H1 (cell line): ENCODE data around the gene NTRK1. TPM values are rescaled to one million over a fixed set of nuclear protein-coding genes. Genes with fewer than 3 reads are reported as not detected.

Source experiments
- CTCF ChIA-PET: fragments of 300-600 bp; sonication (Branson Sonifier 250); formaldehyde crosslinking; loops from one replicate; lab custom pipeline; 2021; ENCODE audit not compliant: partially characterized antibody; lab: Charles Lee
- POLR2A ChIA-PET: fragments of 300-600 bp; sonication (Branson Sonifier 250); formaldehyde crosslinking; loops from one replicate; lab custom pipeline; 2021; ENCODE audit warnings: inconsistent platforms; ENCODE audit not compliant: partially characterized antibody; lab: Charles Lee
- DNase-seq, 2 experiments: peaks; one replicate each; pipeline versions ENCODE4 v3.0.0 to v3.0.0-alpha.2; 2010 to 2022; ENCODE audit warnings: low spot score in 2 of 2, low read depth in 1 of 2, mixed read lengths in 1 of 2
- FAIRE-seq: peaks from 2 replicates; lab custom pipeline; 2011; peaks lifted over from hg19 to GRCh38; lab: Jason Lieb, UNC
- H2AFZ ChIP-seq: 2 replicates; pipeline ENCODE4 v1.8.1; 2012; ENCODE audit warnings: low read length, inconsistent platforms
- H2AK5ac ChIP-seq: 2 replicates; pipeline ENCODE4 v1.6.1; 2013; ENCODE audit warnings: low read depth, low read length
- H2BK120ac ChIP-seq: replicated peaks from 2 replicates; pipeline ENCODE3; 2013; ENCODE audit warnings: low read depth, low read length, inconsistent platforms
- H2BK12ac ChIP-seq: 2 replicates; pipeline ENCODE4 v1.6.1; 2013; ENCODE audit warnings: low read depth, low read length
- H2BK15ac ChIP-seq: 2 replicates; pipeline ENCODE4 v1.6.1; 2013; ENCODE audit warnings: low read length
- H2BK20ac ChIP-seq: 2 replicates; pipeline ENCODE4 v1.6.1; 2013; ENCODE audit warnings: low read length
- H2BK5ac ChIP-seq: 2 replicates; pipeline ENCODE4 v1.6.1; 2013; ENCODE audit warnings: low read depth, low read length
- H3K14ac ChIP-seq: 2 replicates; pipeline ENCODE4 v1.6.1; 2013; ENCODE audit warnings: inconsistent platforms; ENCODE audit not compliant: insufficient read length
- H3K18ac ChIP-seq: 2 replicates; pipeline ENCODE4 v1.6.1; 2013; ENCODE audit warnings: low read length; ENCODE audit errors: extremely low read depth
- H3K23ac ChIP-seq: 2 replicates; pipeline ENCODE4 v1.6.1; 2013; ENCODE audit warnings: inconsistent platforms; ENCODE audit not compliant: insufficient read length
- H3K23me2 ChIP-seq: 2 replicates; pipeline ENCODE4 v1.6.1; 2013; ENCODE audit warnings: low read depth, low read length
- H3K27ac ChIP-seq: 2 replicates; pipeline ENCODE4 v1.6.1; 2011; ENCODE audit warnings: low read depth, low read length, inconsistent platforms
- H3K27me3 ChIP-seq, 4 experiments: replicated peaks in 1 of 4; 1 replicate in 1 of 4; 2 replicates in 3 of 4; pipeline versions ENCODE4 v1.6.1 to v1.8.1; 2011 to 2013; ENCODE audit warnings: low read length in 3 of 4, mild to moderate bottlenecking in 3 of 4, inconsistent platforms in 2 of 4, mixed read lengths in 2 of 4, moderate library complexity in 1 of 4; ENCODE audit not compliant: control insufficient read depth in 3 of 4, insufficient read depth in 3 of 4; ENCODE audit errors: extremely low read depth in 1 of 4
- H3K36me3 ChIP-seq, 4 experiments: 2 replicates each; pipeline versions ENCODE4 v1.6.1 to v1.8.1; 2011 to 2013; ENCODE audit warnings: mild to moderate bottlenecking in 4 of 4, low read length in 3 of 4, moderate library complexity in 2 of 4, control low read depth in 1 of 4, inconsistent platforms in 1 of 4; ENCODE audit not compliant: insufficient read depth in 4 of 4, control insufficient read depth in 2 of 4
- H3K4ac ChIP-seq: replicated peaks from 2 replicates; pipeline ENCODE3; 2013; ENCODE audit warnings: low read length, low read depth, mixed read lengths, inconsistent platforms; ENCODE audit not compliant: insufficient read length
- H3K4me1 ChIP-seq, 4 experiments: replicated peaks in 1 of 4; 1 replicate in 1 of 4; 2 replicates in 3 of 4; pipeline versions ENCODE4 v1.6.1 to v1.8.1; 2011 to 2013; ENCODE audit warnings: low read length in 3 of 4, inconsistent platforms in 2 of 4, mixed read lengths in 1 of 4; ENCODE audit not compliant: insufficient read depth in 4 of 4, control insufficient read depth in 3 of 4
- H3K4me2 ChIP-seq, 2 experiments: 2 replicates each; pipeline versions ENCODE4 v1.6.1 to v1.8.1; 2011 to 2013; ENCODE audit warnings: low read depth in 2 of 2, low read length in 2 of 2, control low read depth in 1 of 2, inconsistent platforms in 1 of 2, mild to moderate bottlenecking in 1 of 2; ENCODE audit not compliant: insufficient read depth in 1 of 2
- H3K4me3 ChIP-seq, 4 experiments: fragments of 200-600, 300-600 bp in 1 of 4; sonication (generic), shearing (Covaris generic), sonication (Bioruptor Twin) in 1 of 4; 2 replicates each; pipeline versions ENCODE4 v1.5.1 to v1.8.1; 2011 to 2016; ENCODE audit warnings: low read length in 4 of 4, low read depth in 3 of 4, control low read depth in 2 of 4, inconsistent platforms in 2 of 4, mild to moderate bottlenecking in 2 of 4, mixed read lengths in 1 of 4, moderate library complexity in 1 of 4; ENCODE audit not compliant: insufficient read depth in 2 of 4; ENCODE audit errors: extremely low read depth in 1 of 4
- H3K56ac ChIP-seq: replicated peaks from 2 replicates; pipeline ENCODE3; 2013; ENCODE audit warnings: low read depth, mild to moderate bottlenecking, mixed read lengths, low read length, inconsistent platforms; ENCODE audit not compliant: insufficient read length
- H3K79me1 ChIP-seq: 2 replicates; pipeline ENCODE4 v1.6.1; 2013; ENCODE audit warnings: low read depth, low read length, control low read depth
- H3K79me2 ChIP-seq, 2 experiments: 2 replicates each; pipeline versions ENCODE4 v1.6.1 to v1.8.1; 2012 to 2013; ENCODE audit warnings: low read length in 2 of 2, mild to moderate bottlenecking in 2 of 2, inconsistent platforms in 1 of 2; ENCODE audit not compliant: insufficient read depth in 2 of 2, control insufficient read depth in 1 of 2
- H3K9ac ChIP-seq, 4 experiments: replicated peaks in 1 of 4; 1 replicate in 1 of 4; 2 replicates in 3 of 4; pipeline versions ENCODE4 v1.6.1 to v1.8.1; 2011 to 2013; ENCODE audit warnings: low read depth in 3 of 4, low read length in 3 of 4, control low read depth in 2 of 4, mild to moderate bottlenecking in 2 of 4, moderate library complexity in 2 of 4, inconsistent platforms in 1 of 4; ENCODE audit errors: extremely low read depth in 1 of 4
- H3K9me3 ChIP-seq, 2 experiments: 2 replicates each; pipeline versions ENCODE4 v1.6.1 to v1.8.1; 2012 to 2013; ENCODE audit warnings: mild to moderate bottlenecking in 2 of 2, moderate library complexity in 2 of 2, control low read depth in 1 of 2, inconsistent platforms in 1 of 2, low read depth in 1 of 2, low read length in 1 of 2, mixed read lengths in 1 of 2; ENCODE audit not compliant: insufficient read depth in 2 of 2
- H4K20me1 ChIP-seq, 2 experiments: replicated peaks in 1 of 2; 2 replicates each; pipeline versions ENCODE3 to v1.8.1; 2011 to 2013; ENCODE audit warnings: inconsistent platforms in 2 of 2, low read length in 2 of 2, mild to moderate bottlenecking in 1 of 2; ENCODE audit not compliant: insufficient read depth in 2 of 2, control insufficient read depth in 1 of 2
- H4K5ac ChIP-seq: 2 replicates; pipeline ENCODE4 v1.6.1; 2013; ENCODE audit warnings: low read length, low read depth, mixed read lengths, inconsistent platforms; ENCODE audit not compliant: insufficient read length
- H4K8ac ChIP-seq: 2 replicates; pipeline ENCODE4 v1.8.0; 2013; ENCODE audit warnings: mild to moderate bottlenecking, moderate library complexity, low read length, inconsistent platforms; ENCODE audit not compliant: insufficient read depth; ENCODE audit errors: extremely low read depth
- H4K91ac ChIP-seq: replicated peaks from 2 replicates; pipeline ENCODE3; 2013; ENCODE audit warnings: low read length, mixed read lengths, inconsistent platforms; ENCODE audit not compliant: insufficient read length
- CREB1 ChIP-seq: IDR thresholded peaks from 2 replicates; pipeline ENCODE4 v1.6.1; 2012; ENCODE audit warnings: inconsistent platforms
- GABPA ChIP-seq: IDR thresholded peaks from 2 replicates; pipeline ENCODE4 v1.6.1; 2011; ENCODE audit warnings: mild to moderate bottlenecking, low read length, moderate library complexity, borderline replicate concordance; ENCODE audit not compliant: insufficient read depth
- JUND ChIP-seq: IDR thresholded peaks from 2 replicates; pipeline ENCODE4 v1.6.1; 2011; ENCODE audit warnings: mild to moderate bottlenecking, improper control_type of control experiment, low read length
- SIRT6 ChIP-seq: IDR thresholded peaks from one replicate; pipeline ENCODE4 v1.7.1; 2012; ENCODE audit warnings: low read length, inconsistent platforms
- WGBS, 2 experiments: shearing (Covaris generic) in 1 of 2; methylation state at CpG; one replicate each; pipeline versions ENCODE4 v1.1.6 to v1.1.7; 2013 to 2015; ENCODE audit warnings: low lambda C conversion rate in 2 of 2, mixed read lengths in 2 of 2, inconsistent platforms in 1 of 2, low coverage in 1 of 2, missing lambda C conversion rate in 1 of 2; ENCODE audit not compliant: insufficient replicate concordance in 2 of 2, insufficient coverage in 1 of 2, insufficient read length in 1 of 2; ENCODE audit errors: extremely low coverage in 1 of 2, missing lambda C conversion rate in 1 of 2; 5-methylcytosine and 5-hydroxymethylcytosine counted together
- polyA plus RNA-seq, 7 experiments: library from polyadenylated mRNA; depleted of rRNA in 3 of 7; stranded (reverse) in 5 of 7; unstranded in 2 of 7; fragments of >200 nt in 5 of 7; fragments of 200-250 nt in 2 of 7; gene quantifications; 1 replicate in 5 of 7; 2 replicates in 1 of 7; 4 replicates in 1 of 7; pipeline versions ENCODE4 v1.2.1 to v1.2.3, GENCODE V29; 2011 to 2013; ENCODE audit warnings: missing spikeins in 2 of 7, mixed read lengths in 2 of 7
- total RNA-seq: library from RNA; stranded (reverse); fragmentation: NEBNext Ultra II Directional; extraction: Animal tissue kit (Norgen Biotek cat#: 25700); gene quantifications from 2 replicates; pipeline ENCODE4 v1.2.1, GENCODE V29; 2021

The NTRK1 gene
- total and polyA plus RNA-seq, 2 of the 8 experiments (the other 6 are each of a cell fraction or from before 2014, with no cell fraction given): 0.12 to 0.24 TPM

DNA sequence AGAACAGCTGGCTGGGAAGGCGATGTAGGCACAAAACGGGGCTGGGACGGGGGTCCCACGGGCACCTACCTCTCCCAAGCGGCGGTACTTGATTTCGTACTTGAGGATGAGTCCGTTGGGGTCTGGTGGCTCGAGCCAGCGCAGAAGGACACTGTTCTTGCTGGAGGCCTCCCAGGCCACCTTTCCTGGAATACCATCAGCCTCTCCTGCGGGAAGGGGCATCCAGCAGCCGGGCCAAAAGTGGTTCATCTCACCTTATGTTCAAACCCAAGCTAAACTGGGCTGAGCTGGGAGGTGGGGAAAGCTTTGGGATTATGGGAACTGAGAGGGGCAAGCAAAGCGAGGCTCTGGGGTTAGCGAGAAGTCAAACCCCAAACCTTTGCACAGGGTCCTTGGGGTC, 16.0 kb upstream of the NTRK1 start:
- Histone ChIP-seq H3K4ac (no peak overlapping the region), H2BK15ac (peak overlapping the region; percentile 29; the same call in 1 of the 2 replicates), H3K27ac (no peak overlapping the region), H2BK20ac (no peak overlapping the region), H3K56ac (no peak overlapping the region), H4K20me1 (peaks cover 7 to 19% of the 10 kb centered on the region in 2 experiments), H3K9me3 (no peaks in the 10 kb centered on the region), H3K79me1 (no peaks in the 10 kb centered on the region), H3K14ac (no peak overlapping the region), H2AK5ac (no peak overlapping the region), H3K23ac (no peak overlapping the region), H3K4me3 (peak overlapping the region; percentile 31 to 58 (median 39); a peak in 7 of 8 replicates), H3K23me2 (peaks cover 12% of the 10 kb centered on the region), H3K27me3 (peaks cover 64 to 80% (median 77%) of the 10 kb centered on the region in 4 experiments), H4K5ac (no peak overlapping the region), H3K79me2 (no peaks in the 10 kb centered on the region), H3K18ac (no peak overlapping the region; the same call in 1 of the 2 replicates), H2BK5ac (no peak overlapping the region), H3K36me3 (no peaks in the 10 kb centered on the region), H3K9ac (no peak overlapping the region), H4K91ac (no peak overlapping the region), H2BK120ac (no peak overlapping the region), H2AFZ (no peak overlapping the region), H4K8ac (no peak overlapping the region; the same call in 1 of the 2 replicates), H3K4me1 (peaks cover 0 to 25% (median 12%) of the 10 kb centered on the region in 4 experiments; a peak in 5 of 7 replicates), H3K4me2 (peak overlapping the region; percentile 87 to 92), H2BK12ac (no peak overlapping the region)
- DNase-seq (no peak), FAIRE-seq (no peak)
- TF ChIP-seq CREB1 (no peak), GABPA (no peak), SIRT6 (no peak), JUND (no peak)
- CTCF ChIA-PET: interaction anchor here (0.6 to 25.2 kb wide), 7 partner anchors 8 to 168 kb away, joined by 3 to 719 read pairs (median 10); partner anchors contain the start of genes INSRR, NES, NTRK1 and PEAR1
- WGBS, 2 experiments: 51% methylated on average over 13 of the region's 14 CpGs; no CpG with 5 or more reads in 1 of the 2 experiments
- POLR2A ChIA-PET: interaction anchor here (0.9 kb wide), 1 partner anchor 9 kb away, joined by 3 read pairs; no protein-coding TSS in a partner anchor
